SK-N-MC (cell line): ENCODE data around the gene HCRTR1.

ENCODE experiments used
- EZH2 ChIP-seq: fragments of 200-600 bp; sonication (generic); IDR thresholded peaks from one replicate; pipeline ENCODE4 v1.6.1; 2017; ENCODE audit warnings: antibody characterized with exemption
- POLR2AphosphoS5 ChIP-seq: IDR thresholded peaks from 2 replicates; pipeline ENCODE4 v1.6.1; 2012; ENCODE audit warnings: mild to moderate bottlenecking, low read depth, low read length, borderline replicate concordance

- TF ChIP-seq POLR2AphosphoS5, result no peak
- no peak for TF ChIP-seq EZH2
Observed at GRCh38 chr1:31657020-31657804, 39.7 kb downstream of the HCRTR1 start.
